GM15510 (cell line): Measurements from ENCODE around the gene SLC25A26.

Experiments
- POLR2A ChIP-seq: IDR thresholded peaks from 3 replicates; pipeline ENCODE4 v1.6.1; 2011; ENCODE audit warnings: borderline replicate concordance; ENCODE audit not compliant: insufficient read length; ENCODE audit errors: extremely low read depth

The SLC25A26 gene

GRCh38 chr3:66208189-66208588 is 12.6 kb upstream of the SLC25A26 start:
- TF ChIP-seq POLR2A = no peak

GRCh38 chr3:66210687-66211295 is 10.0 kb upstream of the SLC25A26 start:
- TF ChIP-seq POLR2A = no peak

DNA sequence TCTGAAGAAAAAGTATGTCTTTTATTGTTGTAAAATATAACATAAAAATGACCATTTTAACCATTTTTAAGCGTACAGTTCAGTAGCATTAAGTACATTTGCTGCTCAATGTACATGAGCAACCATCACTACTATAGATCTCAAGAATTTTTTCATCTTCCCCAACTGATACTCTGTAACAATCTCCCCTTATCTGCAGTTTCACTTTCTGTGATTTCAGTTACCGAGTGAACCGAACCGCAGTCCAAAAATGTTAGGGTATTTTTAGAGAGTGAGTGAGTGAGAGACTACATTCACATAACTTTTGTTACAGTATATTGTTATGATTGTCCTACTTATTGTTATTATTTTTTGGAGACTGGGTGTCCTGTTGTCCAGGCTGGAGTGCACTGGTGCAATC is 9.0 kb upstream of the SLC25A26 start:
- no peak for TF ChIP-seq POLR2A

- TF ChIP-seq POLR2A = no peak
Measured at GRCh38 chr3:66215106-66215505, 5.7 kb upstream of the SLC25A26 start.

GRCh38 chr3:66220066-66220465 is 735 bp upstream of the SLC25A26 start:
- no peak for TF ChIP-seq POLR2A

GRCh38 chr3:66224220-66224619 is 3.4 kb downstream of the SLC25A26 start:
- no peak for TF ChIP-seq POLR2A

GRCh38 chr3:66227051-66227450 is 6.2 kb downstream of the SLC25A26 start:
- no peak for TF ChIP-seq POLR2A

GRCh38 chr3:66227915-66228314 is 7.1 kb downstream of the SLC25A26 start:
- no peak for TF ChIP-seq POLR2A

- TF ChIP-seq POLR2A = no peak
Measured at GRCh38 chr3:66228707-66229106, 7.9 kb downstream of the SLC25A26 start.

- TF ChIP-seq POLR2A = no peak
Measured at GRCh38 chr3:66229931-66230330, 9.1 kb downstream of the SLC25A26 start.

DNA sequence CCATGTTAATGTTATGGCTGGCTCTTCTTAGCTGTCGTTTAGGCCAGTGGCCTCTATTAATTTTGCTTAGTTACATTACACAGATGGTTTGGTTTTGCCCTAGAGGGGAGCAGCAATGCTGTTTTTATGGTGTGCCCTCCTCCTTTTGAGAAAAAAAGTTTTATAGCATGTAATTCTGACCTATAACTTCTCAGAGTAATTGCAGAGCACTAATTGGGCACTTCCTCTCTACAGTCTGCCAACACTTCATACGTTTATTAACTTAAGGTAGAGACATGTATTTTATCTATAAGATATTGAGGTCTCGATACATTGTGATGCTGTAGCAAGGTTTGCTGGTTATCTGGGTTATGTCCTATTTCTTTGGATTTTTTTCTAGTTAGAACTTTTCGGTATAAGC is 12.2 kb downstream of the SLC25A26 start:
- no peak for TF ChIP-seq POLR2A

GRCh38 chr3:66236281-66236680 is 15.5 kb downstream of the SLC25A26 start:
- TF ChIP-seq POLR2A = no peak

DNA sequence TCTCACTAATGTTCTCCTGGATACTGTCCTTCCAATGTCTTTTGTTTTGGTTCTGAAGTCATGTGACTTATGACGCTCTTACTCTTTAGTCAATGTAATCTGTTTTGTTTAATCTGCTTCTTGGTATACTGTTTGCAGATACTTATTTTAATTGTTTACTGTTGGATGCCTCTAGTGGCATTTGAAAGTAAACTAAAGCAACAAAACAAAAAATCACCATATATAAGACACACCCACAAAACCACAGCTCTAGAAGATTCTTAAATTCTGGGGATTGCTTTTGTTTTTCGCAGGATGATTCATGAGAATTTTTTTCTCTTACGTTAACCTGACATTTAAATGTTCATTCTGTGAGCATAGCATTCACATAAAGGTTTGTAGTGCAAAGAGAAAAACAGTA is 16.8 kb downstream of the SLC25A26 start:
- no peak for TF ChIP-seq POLR2A

GRCh38 chr3:66239513-66240123 is 18.8 kb downstream of the SLC25A26 start:
- no peak for TF ChIP-seq POLR2A

GRCh38 chr3:66241466-66241865 is 20.7 kb downstream of the SLC25A26 start:
- no peak for TF ChIP-seq POLR2A

DNA sequence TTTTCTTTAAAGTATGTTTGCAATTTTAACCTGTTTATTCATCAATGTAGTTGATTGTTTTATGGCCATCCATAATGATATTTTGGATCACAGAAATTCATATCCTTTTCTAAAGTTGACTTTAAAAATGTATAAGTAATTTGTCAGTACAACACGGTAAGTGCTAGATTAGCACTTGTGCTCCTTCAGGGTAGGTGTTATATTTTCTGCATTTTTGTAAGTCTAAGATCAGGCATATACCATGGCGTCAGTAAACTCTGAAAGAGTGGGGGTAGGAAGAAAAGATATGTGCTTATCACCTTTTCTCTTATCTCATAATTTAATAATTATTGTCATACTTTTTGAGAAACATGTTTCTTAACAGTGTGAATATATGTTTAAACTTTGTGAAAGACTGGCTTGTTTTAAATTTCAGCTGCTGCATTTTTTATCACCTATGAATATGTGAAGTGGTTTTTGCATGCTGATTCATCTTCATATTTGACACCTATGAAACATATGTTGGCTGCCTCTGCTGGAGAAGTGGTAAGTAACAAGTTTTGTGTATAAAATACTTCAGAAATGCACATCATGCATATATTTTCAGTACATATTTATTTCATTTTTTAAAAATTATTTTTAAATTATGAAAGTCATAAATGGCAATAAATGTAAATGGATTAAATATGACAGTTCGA is 22.1 kb downstream of the SLC25A26 start:
- TF ChIP-seq POLR2A = no peak

- TF ChIP-seq POLR2A = no peak
Measured at GRCh38 chr3:66248641-66249040, 27.8 kb downstream of the SLC25A26 start.
